ENCODE measurements around the gene HDAC4. TPM values are rescaled to one million over a fixed set of nuclear protein-coding genes. Genes with fewer than 3 reads are reported as not detected.

Gene HDAC4
- total RNA-seq, 2 experiments from 2014 or later: 64.8 to 67.4 TPM

GRCh38 chr2:239036819-239037558 is 363.8 kb downstream of the HDAC4 start:
- Mint-ChIP-seq H3K36me3 (ENCODE audit: low read depth) (no peaks in the 10 kb centered on the region), H3K27me3 (peaks cover 13% of the 10 kb centered on the region), H3K4me1 (no peaks in the 10 kb centered on the region), H3K27ac (no peak overlapping the region), H3K4me3 (no peak overlapping the region), H3K9me3 (no peaks in the 10 kb centered on the region)
- ChIA-PET CTCF (no interaction called here), POLR2A (no interaction called here)
- DNase-seq: no peak

DNA sequence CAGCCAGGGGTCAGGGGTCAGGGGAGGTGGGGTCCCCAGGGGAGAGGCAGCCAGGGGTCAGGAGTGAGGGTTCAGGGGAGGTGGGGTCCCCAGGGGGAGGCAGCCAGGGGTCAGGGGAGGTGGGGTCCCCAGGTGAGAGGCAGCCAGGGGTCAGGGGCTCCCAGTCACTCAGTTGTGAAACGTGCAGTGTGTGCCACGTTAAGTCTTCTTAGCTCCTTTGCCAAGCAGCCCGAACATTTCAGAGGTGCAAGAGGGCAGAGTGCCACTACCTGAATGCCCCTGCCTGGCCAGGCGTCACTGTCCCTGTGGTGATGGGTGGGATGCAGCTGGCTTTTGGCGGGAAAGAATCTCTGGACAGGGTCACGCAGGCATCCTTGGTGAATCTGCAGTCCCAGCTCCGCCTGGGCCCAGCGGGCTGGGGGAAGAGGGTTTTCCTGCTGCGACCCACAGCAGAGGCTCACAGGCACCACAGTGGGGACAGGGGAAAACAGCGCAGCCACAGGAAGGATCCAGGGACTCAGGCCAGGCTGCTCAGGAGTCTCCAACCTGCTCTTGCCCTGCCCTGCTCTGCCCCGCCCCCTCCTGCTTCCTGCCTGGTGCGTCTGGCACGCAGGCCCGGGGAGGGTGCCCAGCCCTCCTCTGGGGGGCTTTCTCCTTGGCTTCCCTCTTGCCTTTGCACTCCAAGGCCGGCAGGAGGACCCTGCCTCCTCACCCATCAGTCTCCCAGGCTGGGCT is 364.7 kb downstream of the HDAC4 start:
- H3K4me3 Mint-ChIP-seq: no peak overlapping the region
- no peaks in the 10 kb centered on the region for H3K36me3 Mint-ChIP-seq (ENCODE audit: low read depth)
- H3K9me3 Mint-ChIP-seq: no peaks in the 10 kb centered on the region
- H3K27me3 Mint-ChIP-seq: peaks cover 19% of the 10 kb centered on the region
- ChIA-PET CTCF (no interaction called here), POLR2A (no interaction called here)
- H3K27ac Mint-ChIP-seq: no peak overlapping the region
- no peaks in the 10 kb centered on the region for H3K4me1 Mint-ChIP-seq
- no peak for DNase-seq

DNA sequence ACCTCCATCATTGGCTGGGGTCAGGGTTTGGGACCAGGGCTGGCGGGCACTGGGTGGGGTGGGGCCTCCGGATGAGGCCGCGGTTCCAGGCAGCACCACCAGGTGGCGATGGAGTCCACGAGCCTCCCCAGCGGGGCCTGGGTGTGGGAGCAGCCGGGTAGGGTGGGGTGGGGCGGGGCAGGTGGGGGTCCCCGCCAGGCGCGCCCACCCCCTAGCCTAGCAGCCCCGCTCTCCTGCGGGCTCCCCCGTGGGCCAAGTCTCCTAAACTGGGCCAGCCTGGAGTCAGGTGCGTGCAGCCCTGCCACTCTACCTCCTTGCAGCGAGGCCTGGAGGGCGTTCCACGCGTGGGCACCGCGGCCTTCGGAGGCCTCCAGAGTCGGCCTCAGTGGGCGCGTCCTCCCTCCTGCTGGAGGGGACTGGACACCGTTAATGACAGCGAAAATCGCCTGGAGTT is 365.4 kb downstream of the HDAC4 start:
- Mint-ChIP-seq H3K27me3 (peaks cover 24% of the 10 kb centered on the region), H3K36me3 (ENCODE audit: low read depth) (no peaks in the 10 kb centered on the region), H3K27ac (no peak overlapping the region), H3K4me3 (no peak overlapping the region), H3K4me1 (no peaks in the 10 kb centered on the region), H3K9me3 (no peaks in the 10 kb centered on the region)
- ChIA-PET CTCF (no interaction called here), POLR2A (no interaction called here)
- DNase-seq: peak; percentile 69

- DNase-seq: no peak
- ChIA-PET POLR2A (no interaction called here), CTCF (no interaction called here)
- no peaks in the 10 kb centered on the region for H3K36me3 Mint-ChIP-seq (ENCODE audit: low read depth)
- H3K9me3 Mint-ChIP-seq: no peaks in the 10 kb centered on the region
- H3K27me3 Mint-ChIP-seq: peaks cover 26% of the 10 kb centered on the region
- H3K4me1 Mint-ChIP-seq: no peaks in the 10 kb centered on the region
- H3K4me3 Mint-ChIP-seq: no peak overlapping the region
- H3K27ac Mint-ChIP-seq: no peak overlapping the region
Measured at GRCh38 chr2:239034561-239035341, 366.1 kb downstream of the HDAC4 start.

DNA sequence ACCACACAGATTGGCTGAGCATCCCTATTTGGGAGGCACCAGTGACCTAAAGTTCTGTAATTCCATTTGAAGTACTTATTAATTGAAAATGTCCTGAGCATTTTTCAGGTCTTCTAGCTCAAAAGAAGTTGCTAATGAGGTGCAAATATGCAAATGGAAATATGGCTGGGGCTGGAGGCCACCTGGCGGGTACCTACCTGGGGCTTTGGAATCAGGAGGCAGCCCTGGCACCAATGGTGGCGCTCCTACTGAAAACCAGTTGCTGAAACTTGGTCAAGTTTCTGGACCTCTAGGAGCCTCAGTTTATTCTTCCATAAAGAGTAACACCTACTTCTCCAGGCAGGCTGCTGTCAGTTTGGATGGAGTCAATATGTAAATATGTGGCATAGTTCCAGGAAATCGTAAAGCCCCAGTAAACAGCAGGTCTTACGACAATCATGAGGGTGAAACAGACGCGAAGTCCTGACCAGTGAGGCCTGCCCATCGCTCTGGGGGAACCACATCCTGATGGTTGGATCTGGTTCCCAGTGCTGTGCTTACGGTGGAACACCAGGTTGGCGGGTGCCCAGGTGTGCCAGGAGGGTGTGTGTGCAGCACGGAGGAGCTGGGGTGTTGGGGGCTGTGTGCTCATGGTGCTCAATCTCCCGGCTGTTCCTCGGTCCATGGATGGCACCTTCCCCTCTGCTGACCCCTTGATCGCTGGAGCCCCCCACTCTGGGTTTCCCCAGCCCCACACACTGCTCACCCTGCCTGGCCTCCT is 366.8 kb downstream of the HDAC4 start:
- no peaks in the 10 kb centered on the region for H3K9me3 Mint-ChIP-seq
- ChIA-PET POLR2A (no interaction called here), CTCF (no interaction called here)
- H3K4me3 Mint-ChIP-seq: no peak overlapping the region
- no peak overlapping the region for H3K27ac Mint-ChIP-seq
- DNase-seq: no peak
- no peaks in the 10 kb centered on the region for H3K4me1 Mint-ChIP-seq
- no peaks in the 10 kb centered on the region for H3K36me3 Mint-ChIP-seq (ENCODE audit: low read depth)
- peaks cover 30% of the 10 kb centered on the region for H3K27me3 Mint-ChIP-seq

- no peak for DNase-seq
- ChIA-PET POLR2A (no interaction called here), CTCF (no interaction called here)
- Mint-ChIP-seq H3K4me1 (no peaks in the 10 kb centered on the region), H3K27ac (no peak overlapping the region), H3K27me3 (peaks cover 30% of the 10 kb centered on the region), H3K36me3 (ENCODE audit: low read depth) (no peaks in the 10 kb centered on the region), H3K9me3 (no peaks in the 10 kb centered on the region), H3K4me3 (no peak overlapping the region)
Measured at GRCh38 chr2:239029958-239030357, 370.9 kb downstream of the HDAC4 start.

GRCh38 chr2:239028253-239028619 is 372.6 kb downstream of the HDAC4 start:
- ChIA-PET POLR2A (no interaction called here), CTCF (no interaction called here)
- Mint-ChIP-seq H3K4me1 (no peaks in the 10 kb centered on the region), H3K27me3 (peaks cover 23% of the 10 kb centered on the region), H3K36me3 (ENCODE audit: low read depth) (no peaks in the 10 kb centered on the region), H3K4me3 (no peak overlapping the region), H3K9me3 (no peaks in the 10 kb centered on the region), H3K27ac (no peak overlapping the region)
- DNase-seq: no peak

DNA sequence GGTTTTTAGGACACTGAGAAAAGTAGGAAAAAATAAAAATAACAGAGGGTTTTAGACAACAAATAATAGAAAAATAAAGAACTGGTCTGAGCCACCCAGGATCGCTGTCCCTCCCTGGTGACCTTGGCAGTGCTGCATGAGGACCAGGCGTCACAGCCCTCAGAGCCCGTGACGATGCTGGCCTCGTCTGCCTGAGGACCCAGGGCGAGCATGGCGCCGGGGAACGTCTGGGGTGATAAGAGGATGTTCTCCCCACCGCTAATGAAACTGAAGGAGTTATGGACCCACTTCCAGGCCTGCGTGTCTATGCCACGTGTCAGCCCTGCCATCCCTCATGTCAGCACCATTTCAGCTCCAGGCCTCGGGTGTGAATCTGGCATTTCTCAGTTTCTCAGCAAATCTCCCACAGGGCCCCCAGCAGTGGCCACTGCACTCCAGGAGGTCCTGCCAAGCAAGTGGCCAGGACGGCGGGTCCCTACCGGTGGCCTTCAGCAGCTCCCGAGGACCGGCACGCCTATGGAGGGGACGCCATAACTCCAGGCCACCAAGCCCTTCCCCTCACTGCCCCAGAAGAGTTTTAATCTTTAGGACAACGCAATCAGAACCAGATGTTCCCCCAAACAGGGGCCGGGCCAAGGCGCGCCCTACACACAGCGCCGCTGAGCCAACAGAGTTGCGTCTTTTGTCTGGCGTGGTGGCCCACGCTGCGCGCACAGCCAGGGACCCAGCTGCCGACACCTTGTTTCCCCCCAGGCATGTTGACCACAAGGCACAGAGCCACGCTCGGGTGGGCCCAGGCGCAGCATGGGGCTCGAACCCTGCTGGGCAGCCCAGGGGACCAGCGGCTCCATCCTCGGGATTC is 373.2 kb downstream of the HDAC4 start:
- Mint-ChIP-seq H3K27ac (no peak overlapping the region), H3K36me3 (ENCODE audit: low read depth) (no peaks in the 10 kb centered on the region), H3K27me3 (peaks cover 21% of the 10 kb centered on the region), H3K4me3 (no peak overlapping the region), H3K4me1 (no peaks in the 10 kb centered on the region), H3K9me3 (no peaks in the 10 kb centered on the region)
- DNase-seq: no peak
- POLR2A ChIA-PET: no interaction called here
- CTCF ChIA-PET: no interaction called here

DNA sequence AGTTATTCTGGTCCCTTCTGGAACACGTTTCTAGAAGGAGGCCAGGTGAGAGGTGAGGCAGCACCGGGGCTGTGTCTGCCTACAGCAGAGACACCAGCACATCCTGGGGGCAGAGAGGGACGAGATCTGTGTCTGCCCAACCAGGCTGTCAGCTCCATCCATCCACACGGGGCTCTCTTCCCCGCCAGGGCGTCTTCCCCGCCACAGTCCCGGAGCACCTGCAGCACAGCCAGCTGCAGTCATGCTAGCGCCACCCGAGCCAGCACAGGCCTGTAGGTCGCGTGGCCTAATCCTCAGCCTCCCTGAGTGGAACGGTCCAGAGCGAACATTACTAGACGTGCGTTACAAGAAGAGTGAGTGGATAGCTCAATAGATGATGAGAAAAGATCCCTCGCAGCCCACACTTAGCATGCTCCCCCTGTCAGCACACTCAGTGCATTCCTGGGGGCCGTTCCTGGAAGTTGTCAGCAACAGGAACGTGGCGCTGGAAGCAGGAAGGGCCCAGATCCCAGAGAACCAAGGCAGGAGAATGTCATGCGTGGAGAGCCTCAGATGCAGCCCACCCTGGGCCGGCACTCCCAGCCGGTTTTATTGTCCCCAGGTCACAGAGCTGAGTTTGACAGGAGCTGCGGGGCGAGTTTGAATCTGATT is 374.0 kb downstream of the HDAC4 start:
- no peaks in the 10 kb centered on the region for H3K9me3 Mint-ChIP-seq
- DNase-seq: no peak
- H3K36me3 Mint-ChIP-seq (ENCODE audit: low read depth): no peaks in the 10 kb centered on the region
- peaks cover 18% of the 10 kb centered on the region for H3K27me3 Mint-ChIP-seq
- ChIA-PET POLR2A (no interaction called here), CTCF (no interaction called here)
- no peaks in the 10 kb centered on the region for H3K4me1 Mint-ChIP-seq
- H3K4me3 Mint-ChIP-seq: no peak overlapping the region
- no peak overlapping the region for H3K27ac Mint-ChIP-seq

- no peaks in the 10 kb centered on the region for H3K4me1 Mint-ChIP-seq
- ChIA-PET POLR2A (no interaction called here), CTCF (no interaction called here)
- no peaks in the 10 kb centered on the region for H3K9me3 Mint-ChIP-seq
- H3K36me3 Mint-ChIP-seq (ENCODE audit: low read depth): no peaks in the 10 kb centered on the region
- H3K27ac Mint-ChIP-seq: no peak overlapping the region
- no peak for DNase-seq
- H3K4me3 Mint-ChIP-seq: no peak overlapping the region
- H3K27me3 Mint-ChIP-seq: peaks cover 12% of the 10 kb centered on the region
Measured at GRCh38 chr2:239025951-239026461, 374.8 kb downstream of the HDAC4 start.

DNA sequence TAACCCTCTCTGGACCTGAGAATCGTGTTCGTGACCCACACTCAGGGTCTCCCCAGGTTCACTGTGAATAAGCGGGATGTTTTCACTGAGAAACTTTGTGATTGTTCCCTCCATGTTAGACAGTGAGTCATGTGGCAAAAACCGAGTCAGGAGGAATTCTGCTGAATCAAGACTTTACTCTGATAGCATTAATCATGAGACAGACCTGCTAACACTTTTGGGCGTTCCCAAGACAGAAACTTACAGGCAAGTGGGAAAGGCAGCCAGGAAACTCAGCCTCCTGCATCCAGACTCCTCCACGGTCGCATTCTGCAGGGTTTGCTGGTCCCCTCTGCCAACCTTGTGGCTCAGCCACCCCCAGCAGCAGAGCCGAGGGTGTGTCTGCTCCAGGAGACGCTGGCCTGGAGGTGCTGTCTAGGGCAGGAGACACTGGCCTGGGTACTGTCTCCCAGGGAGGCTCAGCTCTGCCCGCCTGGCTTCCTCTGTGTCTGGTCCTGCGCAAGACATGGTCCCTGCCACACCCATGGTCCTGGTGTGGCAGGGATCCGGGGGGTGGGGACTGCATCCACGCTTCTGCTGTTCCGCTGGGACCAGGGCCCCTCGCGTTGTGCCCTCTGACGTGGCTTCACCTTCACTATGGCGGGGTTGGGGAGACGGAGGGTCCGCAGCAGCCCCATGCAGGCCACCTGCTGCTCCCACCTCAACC is 375.6 kb downstream of the HDAC4 start:
- no peaks in the 10 kb centered on the region for H3K4me1 Mint-ChIP-seq
- no peaks in the 10 kb centered on the region for H3K36me3 Mint-ChIP-seq (ENCODE audit: low read depth)
- POLR2A ChIA-PET: no interaction called here
- CTCF ChIA-PET: no interaction called here
- no peaks in the 10 kb centered on the region for H3K9me3 Mint-ChIP-seq
- no peak overlapping the region for H3K27ac Mint-ChIP-seq
- peaks cover 8% of the 10 kb centered on the region for H3K27me3 Mint-ChIP-seq
- no peak overlapping the region for H3K4me3 Mint-ChIP-seq
- no peak for DNase-seq
